Measurements from ENCODE around the gene DMRTC1B. TPM values are rescaled to one million over a fixed set of nuclear protein-coding genes. Genes with fewer than 3 reads are reported as not detected.

DMRTC1B gene
- total RNA-seq, 1 donor from 2014 or later, result 1.1 TPM

Other genes starting within 250 kb of the DMRTC1B start
- gene HDAC8, start 204.0 kb upstream of the DMRTC1B start, total RNA-seq, result 42.1 TPM
- gene PHKA1, start 62.6 kb upstream of the DMRTC1B start, total RNA-seq, result 9.4 TPM
- not detected for gene FAM236B, start 5.8 kb downstream of the DMRTC1B start, total RNA-seq
- gene FAM236D, start 31.3 kb downstream of the DMRTC1B start, total RNA-seq, result not detected
- not detected for gene FAM236C, start 135.7 kb downstream of the DMRTC1B start, total RNA-seq
- not detected for gene FAM236A, start 161.3 kb downstream of the DMRTC1B start, total RNA-seq
- not detected for gene DMRTC1, start 166.9 kb downstream of the DMRTC1B start, total RNA-seq
- gene PABPC1L2B, start 226.0 kb downstream of the DMRTC1B start, total RNA-seq, result not detected

Data from ureter (tissue), 1 donor.